ENCODE measurements around the gene MCF2L.
"Not testable (repeated sequence)": the region's sequence is repeated elsewhere in the genome, so short reads cannot be mapped to it uniquely, and the experiment has no call there.

Gene MCF2L

DNA sequence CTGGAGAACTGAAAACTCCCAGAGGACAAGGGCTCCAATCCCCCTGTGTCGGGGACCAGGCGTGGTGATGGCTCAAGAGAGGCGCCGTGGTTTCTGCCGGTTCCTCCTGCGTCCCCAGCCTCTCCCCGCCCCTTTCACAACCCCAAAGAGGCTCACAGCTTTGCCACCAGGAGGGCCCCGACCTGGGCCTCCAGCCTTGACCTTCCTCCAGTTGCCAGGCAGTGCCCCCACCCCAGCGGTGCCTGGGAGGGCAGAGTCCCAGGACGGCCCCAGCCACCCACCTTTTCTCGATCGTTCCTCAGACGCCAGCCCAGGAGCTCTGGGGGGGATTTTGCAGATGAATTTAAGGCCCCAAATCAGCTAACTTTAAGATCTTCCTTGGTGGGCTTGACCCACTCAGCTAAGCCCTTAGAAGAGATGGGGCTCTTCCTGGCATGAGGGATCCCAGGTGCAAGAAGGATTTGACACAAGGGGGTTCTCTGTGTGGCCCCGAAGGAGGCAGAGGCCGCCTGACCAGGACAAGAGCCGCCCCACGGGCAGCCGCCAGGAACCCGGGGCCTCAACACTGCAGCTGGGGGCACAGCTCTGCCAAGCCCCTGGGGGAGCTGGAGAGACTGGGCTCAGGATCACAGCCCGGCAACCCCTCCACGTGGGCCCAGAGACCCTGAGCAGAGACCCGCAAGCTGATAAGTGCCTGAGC lies 47.0 kb downstream of the MCF2L start:
- DNase-seq (ENCODE audit: low read depth in 2 of 2): no peak

DNA sequence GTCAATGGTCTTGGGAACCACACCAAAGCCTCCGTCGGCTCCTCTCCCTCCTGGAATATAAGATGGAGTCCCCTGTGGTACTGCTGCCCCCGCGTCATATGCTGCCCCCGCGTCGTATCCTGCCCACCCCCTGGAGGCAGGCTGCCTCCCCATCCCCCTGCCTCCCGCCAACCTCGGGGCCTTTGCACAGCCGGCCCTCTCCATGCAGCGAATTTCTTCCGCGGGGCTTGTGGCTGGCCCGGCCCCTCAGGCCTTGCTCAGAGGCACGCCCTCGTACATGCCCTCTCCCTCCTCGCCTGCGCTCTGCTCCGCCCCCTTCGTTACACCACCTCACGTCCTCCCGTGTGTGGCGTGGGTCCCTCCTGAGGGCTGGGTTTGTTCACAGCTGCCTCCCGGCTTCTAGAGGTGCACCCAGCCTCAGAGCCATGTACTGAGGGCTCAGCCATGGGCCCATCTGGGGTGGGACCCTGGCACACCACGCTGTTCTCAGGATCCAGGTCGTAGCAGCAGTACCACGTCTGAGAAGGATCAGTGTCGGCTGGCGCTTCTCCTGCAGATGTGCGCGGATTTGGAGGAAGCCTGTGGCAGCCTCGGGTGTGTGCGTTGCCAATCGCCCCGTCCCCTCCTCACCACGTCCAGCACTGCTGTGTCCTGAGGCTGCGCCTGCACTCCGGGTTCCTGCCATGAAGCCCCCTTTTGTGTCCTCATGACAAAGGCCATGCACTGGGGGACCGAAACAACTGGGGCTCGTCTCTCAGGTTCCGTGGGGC lies 47.7 kb downstream of the MCF2L start:
- no peak for DNase-seq (ENCODE audit: low read depth in 2 of 2)

DNA sequence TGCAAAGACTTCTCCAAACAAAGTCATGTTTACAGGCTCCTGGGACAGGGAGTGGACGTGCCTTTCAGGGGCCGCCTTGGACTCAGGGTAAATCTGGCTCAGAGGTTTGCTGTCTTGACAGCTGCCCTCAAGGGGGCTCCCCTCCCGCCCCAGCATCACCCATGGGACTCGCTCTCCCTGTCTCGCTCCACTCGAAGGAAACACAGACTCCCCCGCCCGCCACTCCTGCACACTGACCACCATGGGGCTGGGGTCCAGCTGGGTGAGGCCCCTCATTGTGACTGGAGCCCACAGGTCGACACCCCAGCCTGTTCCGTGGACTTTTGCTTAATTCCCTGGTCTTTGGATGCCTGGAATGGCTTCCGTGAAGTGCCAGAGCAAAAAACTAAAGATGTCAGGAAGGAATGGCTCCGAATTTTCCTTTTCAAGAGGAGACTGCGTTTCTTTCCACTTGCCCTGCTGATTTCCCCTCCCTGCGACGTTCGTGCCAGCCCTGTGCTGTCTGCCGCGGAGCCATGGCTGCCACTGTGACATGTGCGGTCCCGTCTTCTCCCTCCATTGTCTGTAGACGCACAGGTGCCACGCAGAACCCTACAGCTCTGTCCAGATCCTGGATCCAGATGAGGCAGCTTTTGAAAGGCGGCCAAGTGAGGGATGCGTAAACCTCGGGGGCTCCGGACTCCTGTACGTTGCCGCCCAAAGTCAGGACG lies 48.6 kb downstream of the MCF2L start:
- no peak for DNase-seq (ENCODE audit: low read depth in 2 of 2)

DNA sequence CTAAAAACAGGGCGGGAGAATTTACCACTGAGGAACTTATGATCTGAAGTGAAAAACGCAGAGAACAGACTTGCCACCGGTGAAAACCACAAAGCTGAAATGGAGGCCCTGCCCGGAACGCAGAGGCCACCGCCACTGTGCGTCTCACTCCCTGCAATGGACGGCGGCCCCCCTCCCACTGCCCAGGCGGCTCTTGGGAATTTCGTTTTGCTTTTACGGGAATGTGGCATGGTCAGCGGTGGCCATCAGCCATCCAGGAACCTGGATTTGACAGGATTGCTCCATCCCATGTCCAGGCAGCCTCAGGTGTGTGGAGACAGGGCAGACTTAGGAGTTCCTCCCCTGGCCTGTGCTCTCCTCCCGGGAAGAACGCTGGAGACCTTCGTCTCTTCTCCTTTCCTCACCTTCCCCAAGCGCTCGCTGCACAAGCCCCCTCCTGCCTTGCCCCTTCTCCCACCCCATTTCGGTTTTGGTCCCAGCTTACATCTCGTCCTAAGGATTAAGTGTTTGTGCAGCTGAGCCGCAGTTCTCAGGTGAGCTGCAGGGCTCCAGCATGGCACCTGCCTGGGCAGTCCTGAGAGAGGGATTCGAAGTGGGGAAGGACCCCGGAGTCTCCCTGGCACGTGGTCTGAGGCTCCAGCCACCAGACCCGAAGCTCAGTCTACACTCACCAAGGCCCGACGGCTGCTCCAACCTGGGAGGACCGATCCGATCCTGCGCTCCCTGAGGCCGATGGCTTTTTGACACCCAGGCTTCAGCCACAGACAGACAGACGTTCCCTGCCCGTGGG lies 49.9 kb downstream of the MCF2L start:
- no peak for DNase-seq (ENCODE audit: low read depth in 2 of 2)

DNA sequence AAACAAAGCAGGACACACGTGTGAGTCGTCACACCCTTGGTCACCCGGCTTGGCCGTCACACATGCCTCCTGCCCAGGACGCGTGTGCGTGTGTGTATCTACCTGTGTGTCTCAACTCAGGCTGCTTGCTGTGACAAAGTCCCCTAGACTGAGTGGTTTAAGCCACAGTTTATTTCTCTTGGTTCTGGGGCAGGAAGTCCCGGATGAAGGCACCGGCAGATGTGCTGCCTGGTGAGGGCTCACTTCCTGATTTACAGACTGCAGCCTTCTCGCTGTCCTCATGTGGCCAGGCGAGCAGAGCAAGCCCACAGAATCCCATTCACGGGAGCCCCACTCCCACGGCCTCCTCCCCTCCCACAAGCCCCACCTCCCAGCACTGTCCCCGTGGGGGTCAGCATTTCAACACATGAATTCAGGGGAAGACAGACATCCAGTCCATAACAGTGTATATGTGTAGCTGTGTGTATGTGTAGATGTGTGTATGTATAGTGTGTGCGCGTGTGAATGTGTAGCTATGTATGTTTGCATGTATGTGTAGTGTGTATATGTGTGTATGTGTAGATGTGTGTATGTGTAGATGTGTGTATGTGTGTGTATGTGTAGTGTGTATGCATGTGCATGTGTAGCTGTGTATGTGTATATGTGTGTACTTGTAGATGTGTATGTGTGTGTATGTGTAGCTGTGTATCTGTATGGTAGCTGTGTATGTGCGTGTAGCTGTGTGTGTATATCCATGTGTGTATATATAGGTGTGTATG lies 51.5 kb downstream of the MCF2L start:
- DNase-seq (ENCODE audit: low read depth in 2 of 2): no peak

DNA sequence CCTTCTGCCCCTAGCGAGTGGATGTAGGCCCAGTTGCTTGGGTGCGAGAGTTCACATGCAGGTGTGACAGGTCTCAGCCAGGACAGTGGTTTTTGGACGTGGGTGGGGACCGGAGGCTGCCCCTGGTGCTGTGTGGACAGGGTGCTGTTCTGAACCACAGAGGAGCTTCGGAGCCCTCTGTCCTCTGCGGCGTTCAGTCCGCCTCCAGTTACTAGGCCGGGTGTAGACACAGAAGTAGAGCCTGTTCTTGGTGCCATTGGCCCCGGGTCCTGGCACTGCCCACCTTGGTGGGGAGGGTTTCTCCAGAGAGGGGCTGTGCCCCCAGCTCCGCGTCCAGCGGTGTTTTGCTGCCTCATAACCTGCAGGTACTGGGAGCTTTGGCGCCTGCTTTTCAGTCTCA lies 52.4 kb downstream of the MCF2L start:
- DNase-seq (ENCODE audit: low read depth in 2 of 2): no peak

DNA sequence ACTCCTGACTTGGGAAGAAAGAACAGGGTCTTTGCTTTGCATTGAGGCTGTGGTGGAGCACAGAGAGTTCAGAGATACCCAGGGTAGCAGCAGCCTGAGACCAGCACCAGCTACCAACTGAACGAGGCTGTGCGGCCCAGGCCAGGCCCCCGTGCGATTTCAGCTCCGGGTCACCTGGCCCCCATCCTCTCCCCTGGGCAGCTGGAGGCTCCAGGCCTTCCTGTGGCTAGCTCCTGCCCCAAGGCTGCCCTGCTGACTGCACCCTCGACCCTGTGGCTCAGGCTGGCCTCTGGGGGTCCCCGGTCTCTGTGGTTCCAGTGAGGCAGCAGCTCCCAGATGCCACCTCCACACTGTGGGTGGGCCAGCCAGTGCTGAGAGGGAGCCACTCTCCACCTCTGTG lies 52.8 kb downstream of the MCF2L start:
- DNase-seq (ENCODE audit: low read depth in 2 of 2): no peak

DNA sequence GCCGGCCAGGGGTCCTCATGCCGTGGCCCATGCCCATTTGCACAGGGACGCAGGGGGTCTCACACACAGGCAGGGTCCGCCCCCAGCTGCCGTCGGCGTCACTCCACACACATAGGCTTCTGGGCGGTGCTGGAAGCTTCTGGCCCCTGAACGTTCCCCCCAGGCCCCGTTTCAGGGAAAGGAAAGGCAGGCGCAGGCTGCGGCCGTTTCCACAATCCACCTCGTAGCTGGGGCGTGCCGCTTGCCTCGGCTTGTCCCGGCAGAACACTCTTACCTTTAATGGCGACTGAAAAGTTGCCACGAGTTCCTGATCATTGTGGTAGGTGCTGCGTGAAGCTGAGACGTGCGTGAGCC lies 53.4 kb downstream of the MCF2L start:
- DNase-seq (ENCODE audit: low read depth in 2 of 2): no peak

DNA sequence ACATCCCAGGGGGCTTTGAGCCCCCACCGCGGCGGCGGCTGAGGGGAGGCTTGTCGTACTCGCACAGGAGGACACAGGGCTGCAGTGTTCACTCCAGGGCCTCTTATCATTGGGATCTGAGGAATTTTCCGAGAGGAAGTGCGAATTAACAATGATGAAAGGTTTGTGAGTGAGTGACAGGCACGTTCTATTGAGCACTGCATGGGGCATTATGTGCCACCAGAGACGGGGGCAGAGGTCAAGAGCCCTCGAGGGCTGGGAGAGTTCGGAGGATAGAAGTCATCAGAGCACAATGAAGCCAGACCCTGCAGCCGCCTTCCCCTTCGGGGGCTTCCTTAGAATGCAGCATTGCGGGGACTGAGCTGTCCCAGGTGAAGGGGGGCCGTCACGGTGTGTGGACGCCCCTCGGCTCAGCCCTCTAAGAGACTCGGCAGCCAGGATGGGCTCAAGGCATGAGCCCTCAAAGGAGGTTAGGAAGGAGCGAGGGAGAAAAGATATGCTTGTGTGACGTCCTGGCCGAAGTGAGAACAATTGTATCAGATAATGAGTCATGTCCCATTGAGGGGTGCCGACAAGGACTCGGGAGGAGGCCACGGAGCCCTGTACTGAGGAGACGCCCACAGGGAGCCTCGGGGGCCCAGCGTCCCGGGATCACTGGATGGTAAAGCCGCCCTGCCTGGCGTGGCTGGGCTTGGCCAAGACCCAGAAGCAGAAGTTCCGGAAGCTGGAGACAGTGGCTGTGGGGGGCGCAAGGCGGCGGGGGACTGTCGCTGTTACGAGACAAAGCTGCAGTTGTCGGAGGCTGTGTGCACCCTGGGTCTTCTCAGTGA lies 53.9 kb downstream of the MCF2L start:
- DNase-seq (ENCODE audit: low read depth in 2 of 2): no peak

DNA sequence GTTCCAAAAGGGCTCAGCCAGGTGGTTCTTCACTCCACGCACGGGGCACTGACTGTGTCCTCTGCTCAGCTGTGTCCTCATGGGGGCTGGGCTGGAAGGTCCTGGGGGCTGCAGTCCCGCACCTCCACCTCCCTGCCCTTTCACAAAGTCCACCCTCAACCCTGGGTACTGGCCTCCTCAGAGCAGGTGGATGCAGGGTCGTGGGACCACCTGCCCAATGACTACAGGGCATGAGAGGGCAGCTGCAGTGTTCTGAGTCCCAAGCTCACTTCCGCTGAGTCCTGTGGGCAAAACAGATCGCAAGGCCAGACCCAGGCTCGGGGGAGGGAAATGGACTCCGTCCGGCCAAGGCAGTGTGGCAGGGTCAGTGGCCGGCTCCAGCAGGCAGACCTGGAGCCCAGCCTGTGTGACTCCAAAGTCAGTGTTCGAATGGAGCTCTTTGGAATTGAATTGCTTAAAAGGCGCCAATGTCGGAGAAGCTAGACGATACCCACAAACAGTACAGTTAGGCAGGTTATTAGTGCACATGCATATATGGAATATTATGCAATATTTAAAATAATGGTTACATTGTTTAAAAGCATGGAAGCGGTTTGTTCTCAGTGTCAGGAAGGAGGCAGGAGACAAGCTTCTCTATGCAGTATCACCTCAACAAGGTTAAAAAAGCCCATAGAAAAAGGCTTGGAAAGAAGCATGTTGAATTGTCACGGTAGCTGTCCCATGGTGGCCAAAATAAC lies 54.8 kb downstream of the MCF2L start:
- DNase-seq (ENCODE audit: low read depth in 2 of 2): no peak

DNA sequence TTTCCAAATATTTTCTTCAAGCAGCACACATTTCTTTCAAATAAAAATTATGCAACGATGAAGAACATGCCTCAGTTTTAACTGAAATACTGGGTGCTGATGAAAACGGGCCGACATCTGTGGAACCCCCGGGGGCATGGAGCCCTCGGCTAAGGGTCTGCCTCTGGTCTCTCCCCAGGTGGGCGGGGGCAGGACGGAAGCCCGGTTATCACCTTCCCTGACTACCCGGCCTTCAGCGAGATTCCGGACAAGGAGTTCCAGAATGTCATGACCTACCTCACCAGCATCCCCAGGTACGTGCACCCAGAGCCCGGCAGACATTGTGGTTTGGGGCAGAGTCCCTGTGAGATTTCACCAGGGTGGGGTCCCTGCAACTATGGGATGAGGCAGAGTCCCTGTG lies 55.5 kb downstream of the MCF2L start:
- DNase-seq (ENCODE audit: low read depth in 2 of 2): no peak

DNA sequence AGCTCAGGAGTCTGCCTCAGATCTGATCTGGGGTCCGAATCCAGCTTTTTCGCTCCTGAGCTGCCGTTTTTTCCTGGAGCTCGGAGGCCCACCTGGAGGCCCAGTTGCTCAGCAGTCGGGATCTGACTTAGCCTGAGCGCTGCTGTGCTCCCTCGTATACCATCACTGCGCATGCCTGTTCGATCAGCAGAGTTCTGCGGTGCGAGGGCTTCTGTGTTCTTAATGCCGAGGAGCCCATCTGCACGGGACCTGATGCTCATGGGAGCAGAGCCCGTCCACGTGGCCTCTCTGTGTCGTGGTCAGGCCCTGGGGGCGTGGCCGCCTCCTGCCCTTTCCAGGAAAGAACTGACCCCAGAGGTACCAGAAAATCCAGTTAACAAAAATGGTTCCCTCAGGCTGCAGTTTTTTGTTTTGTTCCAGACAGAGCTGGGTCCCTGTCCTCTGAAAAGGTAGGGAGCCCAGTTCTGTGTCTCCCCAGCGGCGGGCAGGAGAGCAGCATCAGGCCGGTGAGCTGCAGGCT lies 57.4 kb downstream of the MCF2L start:
- DNase-seq (ENCODE audit: low read depth in 2 of 2): no peak

DNA sequence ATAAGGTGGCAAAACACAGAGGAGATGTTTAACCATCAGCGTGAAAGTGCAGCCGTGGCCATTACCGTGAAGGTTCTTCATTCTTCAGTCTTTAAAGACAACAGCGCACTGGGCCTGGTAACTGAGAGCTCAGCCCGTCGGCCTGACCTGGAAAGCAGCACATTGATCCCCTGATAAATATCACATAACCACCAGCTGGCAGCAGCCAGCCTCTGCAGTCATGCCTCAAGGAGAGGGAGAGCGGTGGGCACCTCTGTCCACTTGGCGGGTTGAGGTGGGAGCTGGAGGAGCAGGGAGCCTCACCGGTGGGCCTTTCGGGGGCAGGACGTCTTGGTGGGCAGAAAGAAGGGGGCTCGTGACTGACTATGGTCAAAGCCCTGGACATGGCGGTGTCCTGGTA lies 58.1 kb downstream of the MCF2L start:
- no peak for DNase-seq (ENCODE audit: low read depth in 2 of 2)

DNA sequence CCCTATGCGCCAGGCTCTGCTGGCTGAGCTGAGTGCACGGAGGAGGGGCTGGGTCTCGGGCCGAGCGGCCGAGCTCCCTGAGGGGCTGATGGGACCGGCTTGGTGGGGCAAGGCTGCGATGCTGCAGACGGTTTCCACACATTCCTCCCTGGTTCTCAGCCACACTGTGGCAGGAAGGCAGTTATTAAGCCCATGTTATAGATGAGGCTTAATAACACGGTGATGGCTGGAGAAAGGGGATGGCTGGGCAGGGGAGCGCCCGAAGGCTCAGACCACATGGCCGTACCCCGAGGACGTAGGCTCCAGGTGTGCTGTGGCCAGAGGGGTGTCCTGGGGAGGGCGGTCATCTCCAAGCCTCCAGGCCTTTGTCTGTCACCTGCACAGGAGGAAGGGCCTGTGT lies 58.6 kb downstream of the MCF2L start:
- no peak for DNase-seq (ENCODE audit: low read depth in 2 of 2)

DNA sequence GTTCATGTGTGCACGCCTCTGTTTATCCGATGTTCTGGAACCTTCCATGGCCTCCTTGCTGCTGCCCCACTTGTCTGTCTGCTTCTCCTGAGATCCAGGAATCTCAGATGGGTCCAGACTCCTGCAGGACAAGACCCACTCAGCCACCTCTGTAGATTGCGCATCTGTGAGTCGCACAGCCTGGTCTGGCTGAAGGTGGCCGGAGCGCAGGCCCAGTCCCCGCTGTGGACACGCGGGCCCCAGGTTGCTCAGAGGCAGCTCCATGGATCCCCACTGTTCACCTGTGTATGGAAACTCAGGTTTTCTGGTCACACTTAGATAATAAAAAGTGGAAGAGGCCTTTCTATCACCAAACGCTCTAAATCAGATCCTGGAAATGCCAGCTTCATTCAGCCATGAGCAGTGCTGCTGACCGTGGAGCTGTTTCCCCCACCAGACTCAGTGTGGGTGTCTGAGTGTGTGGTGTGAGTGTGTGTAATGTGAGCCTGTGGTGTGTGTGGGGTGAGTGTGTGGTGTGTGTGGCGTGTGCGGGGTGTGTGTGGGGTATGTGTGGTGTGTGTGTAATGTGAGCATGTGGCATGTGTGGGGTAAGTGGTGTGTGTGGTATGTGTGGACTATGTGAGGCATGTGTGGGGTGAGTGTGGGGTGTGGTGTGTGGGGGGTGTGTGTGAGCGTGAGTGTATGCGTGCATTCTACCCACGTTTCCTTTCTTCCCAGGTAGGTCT lies 59.5 kb downstream of the MCF2L start:
- no peak for DNase-seq (ENCODE audit: low read depth in 2 of 2)

DNA sequence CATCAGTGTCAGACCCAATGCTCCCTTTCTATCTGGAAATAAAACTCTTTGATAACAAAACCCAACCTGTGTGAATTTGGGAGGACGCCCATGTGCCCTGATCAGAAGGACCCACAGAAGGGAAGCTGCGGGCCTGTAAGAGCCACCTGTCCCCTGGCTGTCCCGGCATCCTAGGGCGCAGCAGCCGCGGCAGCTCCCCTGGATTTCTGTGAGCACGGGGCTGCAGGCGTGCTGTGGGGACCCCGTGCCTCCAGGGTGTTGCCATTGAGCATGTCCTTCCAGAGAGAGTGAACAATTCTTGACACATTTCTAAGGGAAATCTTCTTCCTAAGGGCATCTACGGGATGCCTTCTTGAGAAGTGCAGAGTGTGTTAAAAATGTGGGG lies 60.0 kb downstream of the MCF2L start:
- DNase-seq (ENCODE audit: low read depth in 2 of 2): no peak

DNA sequence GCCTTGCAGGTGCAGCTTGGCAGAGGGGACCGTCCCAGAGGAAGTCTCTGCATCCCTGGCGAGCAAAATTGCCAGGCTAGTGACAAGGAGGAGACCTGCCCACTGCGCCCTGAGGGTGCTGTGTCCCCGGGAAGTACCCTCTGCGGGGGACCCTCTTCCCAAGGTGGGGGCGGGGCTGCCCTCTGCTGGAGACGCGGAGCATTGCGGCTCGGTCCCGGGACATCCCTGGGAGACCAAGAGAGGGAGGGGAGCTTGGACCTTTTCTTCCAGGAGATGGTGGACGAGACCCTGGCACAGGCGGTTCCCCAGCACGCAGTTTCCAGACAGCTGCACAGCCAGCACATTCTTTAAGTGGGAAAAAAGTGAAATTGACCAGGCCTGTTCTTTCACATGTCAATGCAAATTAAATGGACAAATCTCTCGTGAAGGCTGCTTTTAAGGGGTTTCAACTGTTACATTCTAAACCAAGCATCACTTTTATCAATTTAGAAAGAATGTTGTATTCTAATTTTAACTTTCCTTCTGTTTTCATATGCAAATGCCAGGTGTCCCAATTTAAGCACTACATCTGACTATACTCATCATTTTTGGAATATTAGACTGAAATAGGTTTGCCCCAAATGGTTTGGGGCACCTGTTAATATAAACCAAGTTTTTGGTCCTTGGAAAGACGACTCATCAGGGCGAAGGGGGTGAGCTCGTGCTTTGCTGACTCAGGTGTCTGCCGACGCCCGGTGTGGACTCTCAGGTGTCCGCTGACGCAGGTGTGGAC lies 60.7 kb downstream of the MCF2L start:
- DNase-seq (ENCODE audit: low read depth in 2 of 2): peak; percentile 8 to 24

DNA sequence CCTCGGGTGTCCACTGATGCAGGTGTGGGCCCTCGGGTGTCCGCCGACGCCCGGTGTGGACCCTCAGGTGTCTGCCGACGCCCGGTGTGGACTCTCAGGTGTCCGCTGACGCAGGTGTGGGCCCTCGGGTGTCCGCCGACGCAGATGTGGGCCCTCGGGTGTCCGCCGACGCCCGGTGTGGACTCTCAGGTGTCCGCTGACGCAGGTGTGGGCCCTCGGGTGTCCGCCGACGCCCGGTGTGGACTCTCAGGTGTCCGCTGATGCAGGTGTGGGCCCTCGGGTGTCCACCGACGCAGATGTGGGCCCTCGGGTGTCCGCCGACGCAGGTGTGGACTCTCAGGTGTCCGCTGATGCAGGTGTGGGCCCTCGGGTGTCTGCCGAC lies 61.2 kb downstream of the MCF2L start:
- not testable (repeated sequence) for DNase-seq (ENCODE audit: low read depth in 2 of 2)

Data from stimulated activated CD8-positive, alpha-beta memory T cell treated with anti-CD3 and anti-CD28 coated beads, Interleukin-2, amount 100 ng/mL, for 1 hour (primary cell).